GM19023 (cell line): ENCODE measurements around the gene CD7.

Experiments
- ATAC-seq: cut with Tn5 transposase; IDR thresholded peaks from one replicate; pipeline ENCODE4 v1.9.1; 2021; ENCODE audit warnings: mild to moderate bottlenecking, moderate library complexity; ENCODE audit not compliant: unreplicated experiment

Gene CD7

GRCh38 chr17:82316651-82317393 is 586 bp downstream of the CD7 start:
- ATAC-seq, result no peak

- ATAC-seq, result no peak
Measured at GRCh38 chr17:82315703-82316358, 1.6 kb downstream of the CD7 start.

- ATAC-seq, result no peak
Measured at GRCh38 chr17:82314727-82315605, 2.4 kb downstream of the CD7 start.

- no peak for ATAC-seq
Measured at GRCh38 chr17:82314012-82314726, 3.2 kb downstream of the CD7 start.

GRCh38 chr17:82313195-82314011 is 4.0 kb downstream of the CD7 start:
- no peak for ATAC-seq

- ATAC-seq, result no peak
Measured at GRCh38 chr17:82311971-82312370, 5.4 kb downstream of the CD7 start.

- ATAC-seq, result no peak
Measured at GRCh38 chr17:82310877-82311276, 6.5 kb downstream of the CD7 start.

- no peak for ATAC-seq
Measured at GRCh38 chr17:82309656-82310570, 7.5 kb downstream of the CD7 start.

GRCh38 chr17:82305727-82306300 is 11.6 kb downstream of the CD7 start:
- no peak for ATAC-seq

GRCh38 chr17:82304826-82305726 is 12.3 kb downstream of the CD7 start:
- no peak for ATAC-seq

- ATAC-seq, result no peak
Measured at GRCh38 chr17:82303944-82304808, 13.2 kb downstream of the CD7 start.

GRCh38 chr17:82302991-82303943 is 14.1 kb downstream of the CD7 start:
- no peak for ATAC-seq

- ATAC-seq, result no peak
Measured at GRCh38 chr17:82302568-82302963, 14.8 kb downstream of the CD7 start.

GRCh38 chr17:82301916-82302567 is 15.4 kb downstream of the CD7 start:
- no peak for ATAC-seq

GRCh38 chr17:82301300-82301915 is 16.0 kb downstream of the CD7 start:
- ATAC-seq, result no peak
